Caco-2 (cell line): Measurements from ENCODE around the gene VAMP8. TPM values are rescaled to one million over a fixed set of nuclear protein-coding genes. Genes with fewer than 3 reads are reported as not detected.

Experiments used
- BruUV-seq: library from RNA; stranded (reverse); fragments of 400-500 nt; replicated peaks from 2 replicates; lab custom pipeline; 2021; lab: Mats Ljungman, UMichigan
- CTCF ChIA-PET: fragments of 300-600 bp; sonication (Branson Sonifier 250); formaldehyde crosslinking; loops from one replicate; lab custom pipeline; 2022; ENCODE audit warnings: antibody characterized with exemption; lab: Charles Lee
- POLR2A ChIA-PET: fragments of 300-600 bp; sonication (Branson Sonifier 250); formaldehyde crosslinking; loops from one replicate; lab custom pipeline; 2022; ENCODE audit warnings: antibody characterized with exemption; lab: Charles Lee
- DNase-seq, 2 experiments: peaks; one replicate each; pipeline versions ENCODE4 v3.0.0 to v3.0.0-alpha.2; 2020 to 2022
- H3K27me3 ChIP-seq: replicated peaks from 2 replicates; pipeline ENCODE4 v1.6.0; 2011; ENCODE audit warnings: low read length; ENCODE audit not compliant: control insufficient read depth, insufficient read depth
- H3K36me3 ChIP-seq: 2 replicates; pipeline ENCODE4 v1.5.1; 2011; ENCODE audit warnings: low read length; ENCODE audit not compliant: control insufficient read depth, insufficient read depth
- H3K4me1 ChIP-seq: fragments of 250-450 bp; sonication (Bioruptor Pico); 2 replicates; pipeline ENCODE4 v1.5.1; 2020; ENCODE audit warnings: mild to moderate bottlenecking
- H3K4me3 ChIP-seq: 2 replicates; pipeline ENCODE4 v1.5.1; 2011; ENCODE audit warnings: low read depth, mild to moderate bottlenecking, control low read depth, low read length
- H3K9me3 ChIP-seq: fragments of 250-450 bp; sonication (Bioruptor Pico); 2 replicates; pipeline ENCODE4 v1.5.1; 2020; ENCODE audit warnings: mild to moderate bottlenecking, moderate library complexity
- H3K27ac Mint-ChIP-seq: one replicate; pipeline ENCODE4 v1.8.0; 2022; ENCODE audit warnings: mixed read lengths; ENCODE audit not compliant: unreplicated experiment
- H3K27me3 Mint-ChIP-seq: one replicate; pipeline ENCODE4 v1.8.0; 2022; ENCODE audit warnings: mixed read lengths; ENCODE audit not compliant: insufficient read depth, unreplicated experiment
- H3K36me3 Mint-ChIP-seq: one replicate; pipeline ENCODE4 v1.8.0; 2022; ENCODE audit warnings: mild to moderate bottlenecking, mixed read lengths; ENCODE audit not compliant: insufficient read depth, unreplicated experiment
- H3K4me1 Mint-ChIP-seq: one replicate; pipeline ENCODE4 v1.8.0; 2022; ENCODE audit warnings: low read depth, mixed read lengths; ENCODE audit not compliant: unreplicated experiment
- H3K4me3 Mint-ChIP-seq: one replicate; pipeline ENCODE4 v1.8.0; 2022; ENCODE audit warnings: mild to moderate bottlenecking, moderate library complexity, mixed read lengths; ENCODE audit not compliant: unreplicated experiment
- H3K9me3 Mint-ChIP-seq: one replicate; pipeline ENCODE4 v1.8.0; 2022; ENCODE audit warnings: mixed read lengths; ENCODE audit not compliant: unreplicated experiment
- CTCF ChIP-seq, 2 experiments: fragments of 200-600 bp in 1 of 2; IDR thresholded peaks; 1 replicate in 1 of 2; 2 replicates in 1 of 2; pipeline versions ENCODE4 v1.5.1 to v1.8.0; 2011 to 2022; ENCODE audit warnings: antibody characterized with exemption in 1 of 2, control low read depth in 1 of 2, inconsistent platforms in 1 of 2, low read depth in 1 of 2, low read length in 1 of 2, mild to moderate bottlenecking in 1 of 2, moderate library complexity in 1 of 2; ENCODE audit not compliant: insufficient read depth in 1 of 2, severe bottlenecking in 1 of 2, unreplicated experiment in 1 of 2
- intact Hi-C: fragments of 100-400 bp; cut with micrococcal nuclease; formaldehyde crosslinking; loops from one replicate; pipeline ENCODE4 v1.10.0; 2022; ENCODE audit not compliant: unreplicated experiment
- total RNA-seq: library from RNA; stranded (reverse); gene quantifications from 2 replicates; pipeline ENCODE4 v1.2.3, GENCODE V29; 2022

The VAMP8 gene
- total RNA-seq, 1 experiment from 2014 or later: 85.5 TPM

- DNase-seq: no peak
- BruUV-seq: TSS peak; percentile 24
- H3K36me3 ChIP-seq: peaks cover 11% of the 10 kb centered on the region
- H3K4me3 ChIP-seq: peak overlapping the region; percentile 83
- Mint-ChIP-seq H3K4me3 (peak overlapping the region; percentile 87), H3K27me3 (no peaks in the 10 kb centered on the region), H3K36me3 (peaks cover 39% of the 10 kb centered on the region), H3K4me1 (peaks cover 13% of the 10 kb centered on the region), H3K27ac (peak overlapping the region; percentile 64), H3K9me3 (no peaks in the 10 kb centered on the region)
- POLR2A ChIA-PET: no interaction called here
- H3K27me3 ChIP-seq: no peaks in the 10 kb centered on the region
- TF ChIP-seq CTCF (IDR thresholded peaks at IDR 0.05; ENCODE audit: insufficient read depth in 1 of 2, low read depth in 1 of 2, low read length in 1 of 2, severe bottlenecking in 1 of 2, unreplicated experiment in 1 of 2): no peak
- H3K4me1 ChIP-seq: peaks cover 17% of the 10 kb centered on the region; the same call in 1 of the 2 replicates
- no peaks in the 10 kb centered on the region for H3K9me3 ChIP-seq
- CTCF ChIA-PET: no interaction called here
- intact Hi-C loops: no loop called here
Observed at GRCh38 chr2:85600951-85601770, 23.8 kb downstream of the VAMP8 start.

- Histone ChIP-seq H3K9me3 (no peaks in the 10 kb centered on the region), H3K27me3 (no peaks in the 10 kb centered on the region), H3K4me3 (peak overlapping the region; percentile 83), H3K36me3 (peaks cover 8% of the 10 kb centered on the region), H3K4me1 (peaks cover 12% of the 10 kb centered on the region; the same call in 1 of the 2 replicates)
- intact Hi-C loops: loop anchor here (1.0 kb wide), 4 partner anchors 10 to 181 kb away; partner anchors contain the start of genes C2orf68 and GGCX
- no TSS peak for BruUV-seq
- H3K9me3 Mint-ChIP-seq: no peaks in the 10 kb centered on the region
- peak overlapping the region; percentile 87 for H3K4me3 Mint-ChIP-seq
- no peak for TF ChIP-seq CTCF (IDR thresholded peaks at IDR 0.05; ENCODE audit: insufficient read depth in 1 of 2, low read depth in 1 of 2, low read length in 1 of 2, severe bottlenecking in 1 of 2, unreplicated experiment in 1 of 2)
- POLR2A ChIA-PET: interaction anchor here (0.6 to 1.6 kb wide), 5 partner anchors 10 to 71 kb away, joined by 3 to 19 read pairs (median 4); partner anchors contain the start of gene C2orf68
- H3K36me3 Mint-ChIP-seq: peaks cover 37% of the 10 kb centered on the region
- CTCF ChIA-PET: interaction anchor here (1.9 to 2.0 kb wide), 2 partner anchors 14 to 36 kb away, joined by 6 to 10 read pairs; no protein-coding TSS in a partner anchor
- H3K4me1 Mint-ChIP-seq: peaks cover 13% of the 10 kb centered on the region
- no peaks in the 10 kb centered on the region for H3K27me3 Mint-ChIP-seq
- peak in 1 of 2 experiments; percentile 61 for DNase-seq
- H3K27ac Mint-ChIP-seq: peak overlapping the region; percentile 64
Observed at GRCh38 chr2:85601771-85602475, 24.5 kb downstream of the VAMP8 start.
